NT2/D1 (cell line): ENCODE results near the gene PLEKHG4B.

Source experiments
- SUZ12 ChIP-seq: IDR thresholded peaks from 2 replicates; pipeline ENCODE4 v1.6.1; 2011; ENCODE audit not compliant: insufficient read length, insufficient read depth; ENCODE audit errors: extremely low read depth
- YY1 ChIP-seq: IDR thresholded peaks from 2 replicates; pipeline ENCODE4 v1.6.1; 2011; ENCODE audit not compliant: insufficient read length, insufficient read depth
- ZNF274 ChIP-seq: IDR thresholded peaks from 2 replicates; pipeline ENCODE4 v1.6.1; 2011; ENCODE audit warnings: mild to moderate bottlenecking, low read depth, low read length

- TF ChIP-seq YY1 = no peak
- no peak for TF ChIP-seq ZNF274
- TF ChIP-seq SUZ12 = no peak
Observed at GRCh38 chr5:188488-189481, 96.8 kb downstream of the PLEKHG4B start.
